ENCODE results near the gene SLC19A3. TPM values are rescaled to one million over a fixed set of nuclear protein-coding genes. Genes with fewer than 3 reads are reported as not detected.
"Not testable (repeated sequence)": the region's sequence is repeated elsewhere in the genome, so short reads cannot be mapped to it uniquely, and the experiment has no call there.

SLC19A3 gene
- total RNA-seq = 5.3 TPM

GRCh38 chr2:227717687-227718567 is at the start of gene SLC19A3:
TSS of gene SLC19A3 (minus strand) at chr2:227718028. CDS start at chr2:227702318, 15,710 bp downstream.
- peak; percentile 94 for DNase-seq

- DNase-seq = peak; percentile 87
These were observed 48.6 kb upstream of the SLC19A3 start for GRCh38 chr2:227766373-227766883.

GRCh38 chr2:227765788-227766372 is 48.1 kb upstream of the SLC19A3 start:
- DNase-seq = no peak

GRCh38 chr2:227761740-227762476 is 44.1 kb upstream of the SLC19A3 start:
- DNase-seq = peak; percentile 45

GRCh38 chr2:227759411-227760118 is 41.7 kb upstream of the SLC19A3 start:
- no peak for DNase-seq

DNA sequence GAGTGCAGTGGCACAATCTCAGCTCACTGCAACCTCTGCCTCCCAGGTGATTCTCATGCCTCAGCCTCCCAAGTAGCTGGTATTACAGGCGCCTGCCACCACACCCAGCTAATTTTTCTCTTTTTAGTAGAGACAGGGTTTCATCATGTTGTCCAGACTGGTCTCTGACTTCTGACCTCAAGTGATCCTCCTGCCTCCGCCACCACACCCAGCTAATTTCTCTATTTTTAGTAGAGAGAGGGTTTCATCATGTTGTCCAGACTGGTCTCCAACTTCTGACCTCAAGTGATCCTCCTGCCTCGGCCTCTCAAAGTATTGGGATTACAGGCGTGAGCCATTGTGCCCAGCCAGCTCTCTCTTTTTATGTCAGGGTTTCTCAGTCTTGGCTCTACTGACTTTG is 38.4 kb upstream of the SLC19A3 start:
- DNase-seq = not testable (repeated sequence)

GRCh38 chr2:227748079-227748478 is 30.3 kb upstream of the SLC19A3 start:
- DNase-seq = no peak

GRCh38 chr2:227745594-227745993 is 27.8 kb upstream of the SLC19A3 start, which contains the start of gene SCYGR8:
TSS of gene SCYGR8 (plus strand) at chr2:227745894. CDS start at chr2:227745894, 0 bp downstream.
- DNase-seq = no peak

DNA sequence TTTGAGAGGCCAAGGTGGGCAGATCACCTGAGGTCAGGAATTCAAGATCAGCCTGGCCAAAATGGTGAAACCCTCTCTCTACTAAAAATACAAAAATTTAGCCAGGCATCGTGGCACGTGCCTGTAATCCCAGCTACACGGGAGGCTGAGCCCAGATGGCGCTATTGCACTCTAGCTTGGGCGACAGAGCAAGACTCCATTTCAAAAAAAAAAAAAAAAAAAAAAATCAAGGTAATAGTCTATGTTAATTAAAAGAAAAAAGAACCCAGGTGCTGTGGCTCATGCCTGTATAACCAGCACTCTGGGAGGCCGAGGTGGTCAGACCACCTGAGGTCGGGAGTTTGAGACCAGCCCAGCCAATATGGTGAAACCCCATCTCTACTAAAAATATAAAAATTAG is 22.9 kb upstream of the SLC19A3 start:
- DNase-seq = not testable (repeated sequence)

- DNase-seq = no peak
These were observed 21.5 kb upstream of the SLC19A3 start for GRCh38 chr2:227739351-227739750.

- no peak for DNase-seq
These were observed 10.2 kb upstream of the SLC19A3 start, which contains the start of gene SCYGR7 for GRCh38 chr2:227728035-227728434. TSS of gene SCYGR7 (plus strand) at chr2:227728335. CDS start at chr2:227728335, 0 bp downstream.

- DNase-seq = no peak
These were observed 6.7 kb upstream of the SLC19A3 start, which contains the start of gene SCYGR6 for GRCh38 chr2:227724394-227725039. TSS of gene SCYGR6 (minus strand) at chr2:227724757. CDS start at chr2:227724757, 0 bp downstream.

- DNase-seq = peak; percentile 14
These were observed 5.0 kb upstream of the SLC19A3 start for GRCh38 chr2:227722821-227723220.

GRCh38 chr2:227720680-227721079 is 2.9 kb upstream of the SLC19A3 start:
- DNase-seq = no peak

- no peak for DNase-seq
These were observed 1.8 kb upstream of the SLC19A3 start for GRCh38 chr2:227719641-227720040.

DNA sequence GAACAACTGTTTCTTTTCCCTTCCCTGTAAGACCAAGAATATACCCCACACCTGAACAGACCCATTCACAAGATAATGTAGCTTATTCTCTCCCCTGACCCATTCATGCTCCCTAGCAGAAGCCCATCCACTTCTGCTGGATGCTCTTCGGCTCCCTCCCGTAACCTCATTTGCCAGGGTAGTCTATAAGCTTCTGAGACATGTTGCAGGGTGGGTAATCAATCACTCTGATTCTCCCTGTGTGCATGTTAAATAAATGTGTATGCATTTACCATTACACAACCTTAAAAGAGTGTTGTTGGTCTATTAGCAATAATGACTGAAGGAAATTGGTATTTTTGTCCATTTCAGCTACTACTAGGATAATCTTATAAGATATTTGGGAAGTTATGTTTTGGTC is 1.3 kb downstream of the SLC19A3 start:
- no peak for DNase-seq

DNA sequence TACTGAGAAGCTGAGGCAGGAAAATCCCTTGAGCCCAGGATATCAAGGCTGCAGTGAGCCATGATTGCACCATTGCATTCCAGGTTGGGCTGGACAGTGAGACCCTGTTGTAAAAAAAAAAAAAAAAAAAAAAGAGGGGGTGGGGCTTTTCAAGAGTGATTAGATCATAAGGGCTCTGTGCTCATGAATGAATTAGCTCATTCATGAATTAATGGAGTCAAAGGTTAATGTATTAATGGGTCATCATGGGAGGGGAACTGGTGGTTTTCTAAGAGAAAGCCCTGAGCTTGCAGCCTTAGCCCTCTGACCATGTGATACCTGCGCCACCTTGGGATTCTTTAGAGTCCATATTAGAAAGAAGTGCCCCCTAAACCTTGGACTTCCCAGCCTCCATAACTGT is 4.5 kb downstream of the SLC19A3 start:
- DNase-seq = no peak

GRCh38 chr2:227710986-227711385 is 6.8 kb downstream of the SLC19A3 start:
- DNase-seq = no peak

DNA sequence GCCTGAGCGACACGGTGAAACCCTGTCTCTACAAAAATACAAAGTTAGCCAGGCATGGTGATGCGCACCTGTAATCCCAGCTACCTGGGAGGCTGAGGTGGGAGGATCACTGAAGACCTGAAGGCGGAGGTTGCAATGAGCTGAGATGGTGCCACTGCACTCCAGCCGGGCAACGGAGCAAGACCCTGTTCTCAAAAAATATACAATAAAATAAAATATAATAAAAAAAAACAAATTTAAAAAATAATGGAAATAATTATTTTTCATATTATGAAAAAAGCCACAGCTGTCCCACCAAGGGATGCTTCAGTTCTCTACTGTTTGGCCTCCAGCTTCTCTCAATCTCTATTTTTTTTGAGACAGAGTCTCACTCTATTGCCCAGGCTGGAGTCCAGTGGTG is 10.4 kb downstream of the SLC19A3 start:
- DNase-seq = no peak

GRCh38 chr2:227706859-227707258 is 11.0 kb downstream of the SLC19A3 start:
- no peak for DNase-seq

DNA sequence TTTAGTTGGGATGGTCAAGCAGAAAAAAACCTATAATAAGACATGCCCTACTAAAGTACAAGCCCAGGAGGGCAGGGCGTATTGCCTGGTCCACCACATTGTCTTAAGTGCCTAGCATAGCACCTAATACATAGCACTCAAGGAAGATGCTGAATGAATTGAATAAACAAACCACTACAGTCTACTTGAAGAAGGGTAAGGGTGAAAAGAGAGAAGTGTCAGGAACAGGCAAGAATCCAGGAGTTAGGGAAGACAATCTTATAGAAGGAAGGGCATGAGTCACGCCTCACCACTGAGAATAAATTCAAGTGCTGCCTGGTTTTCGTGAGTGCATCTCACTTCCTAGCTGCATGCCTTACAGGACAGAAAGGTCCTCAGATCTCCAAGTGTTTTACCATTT is 13.9 kb downstream of the SLC19A3 start:
- DNase-seq = no peak
